ENCODE measurements around the gene SPDYE3. TPM values are rescaled to one million over a fixed set of nuclear protein-coding genes. Genes with fewer than 3 reads are reported as not detected.
"Not testable (repeated sequence)": the region's sequence is repeated elsewhere in the genome, so short reads cannot be mapped to it uniquely, and the experiment has no call there.

Gene SPDYE3
- total RNA-seq, 1 experiment from 2014 or later = not detected

DNA sequence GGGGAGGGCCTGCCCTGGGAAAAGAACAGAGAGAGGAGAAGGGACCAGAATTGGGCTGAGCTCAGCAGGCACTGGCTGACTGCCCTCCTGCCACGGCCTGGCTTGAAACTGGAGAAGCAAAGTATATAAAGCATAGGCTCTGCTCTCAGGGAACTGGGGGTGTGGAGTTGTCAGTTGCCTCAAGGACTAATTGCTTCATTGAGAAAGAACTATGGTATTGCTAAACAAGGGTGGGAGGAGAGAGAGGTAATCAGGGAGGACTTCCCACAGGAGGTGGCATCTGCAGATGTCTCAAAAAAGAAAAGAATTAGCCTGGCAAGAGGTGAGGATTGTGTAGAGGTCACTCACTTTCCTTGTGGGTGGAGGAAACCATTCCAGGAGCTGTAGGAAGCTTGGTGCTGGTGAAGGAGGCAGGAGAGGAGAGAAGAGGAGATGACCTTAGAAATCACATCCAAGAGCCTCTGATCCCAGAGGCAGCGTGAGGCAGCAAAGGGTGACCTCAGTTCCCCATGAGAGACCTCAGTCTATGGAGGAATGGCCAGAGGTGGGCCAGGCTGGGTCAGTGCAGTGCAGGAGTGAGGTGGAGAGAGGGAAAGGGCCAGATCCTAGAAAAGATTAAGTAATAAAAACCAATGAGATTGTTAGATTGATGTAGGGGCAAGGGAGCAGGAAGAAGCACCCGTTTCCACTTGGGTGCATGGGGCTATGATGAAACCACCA is 52.8 kb downstream of the SPDYE3 start:
- H3K4me1 ChIP-seq (ENCODE audit: control insufficient read depth, insufficient read depth, low read length) = no peaks in the 10 kb centered on the region
- TSS peak; percentile 31 for BruUV-seq (replicated peaks)
- TF ChIP-seq, protein P1, sequence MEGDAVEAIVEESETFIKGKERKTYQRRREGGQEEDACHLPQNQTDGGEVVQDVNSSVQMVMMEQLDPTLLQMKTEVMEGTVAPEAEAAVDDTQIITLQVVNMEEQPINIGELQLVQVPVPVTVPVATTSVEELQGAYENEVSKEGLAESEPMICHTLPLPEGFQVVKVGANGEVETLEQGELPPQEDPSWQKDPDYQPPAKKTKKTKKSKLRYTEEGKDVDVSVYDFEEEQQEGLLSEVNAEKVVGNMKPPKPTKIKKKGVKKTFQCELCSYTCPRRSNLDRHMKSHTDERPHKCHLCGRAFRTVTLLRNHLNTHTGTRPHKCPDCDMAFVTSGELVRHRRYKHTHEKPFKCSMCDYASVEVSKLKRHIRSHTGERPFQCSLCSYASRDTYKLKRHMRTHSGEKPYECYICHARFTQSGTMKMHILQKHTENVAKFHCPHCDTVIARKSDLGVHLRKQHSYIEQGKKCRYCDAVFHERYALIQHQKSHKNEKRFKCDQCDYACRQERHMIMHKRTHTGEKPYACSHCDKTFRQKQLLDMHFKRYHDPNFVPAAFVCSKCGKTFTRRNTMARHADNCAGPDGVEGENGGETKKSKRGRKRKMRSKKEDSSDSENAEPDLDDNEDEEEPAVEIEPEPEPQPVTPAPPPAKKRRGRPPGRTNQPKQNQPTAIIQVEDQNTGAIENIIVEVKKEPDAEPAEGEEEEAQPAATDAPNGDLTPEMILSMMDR (IDR thresholded peaks at IDR 0.05) = no peak
- TF ChIP-seq, protein P2, sequence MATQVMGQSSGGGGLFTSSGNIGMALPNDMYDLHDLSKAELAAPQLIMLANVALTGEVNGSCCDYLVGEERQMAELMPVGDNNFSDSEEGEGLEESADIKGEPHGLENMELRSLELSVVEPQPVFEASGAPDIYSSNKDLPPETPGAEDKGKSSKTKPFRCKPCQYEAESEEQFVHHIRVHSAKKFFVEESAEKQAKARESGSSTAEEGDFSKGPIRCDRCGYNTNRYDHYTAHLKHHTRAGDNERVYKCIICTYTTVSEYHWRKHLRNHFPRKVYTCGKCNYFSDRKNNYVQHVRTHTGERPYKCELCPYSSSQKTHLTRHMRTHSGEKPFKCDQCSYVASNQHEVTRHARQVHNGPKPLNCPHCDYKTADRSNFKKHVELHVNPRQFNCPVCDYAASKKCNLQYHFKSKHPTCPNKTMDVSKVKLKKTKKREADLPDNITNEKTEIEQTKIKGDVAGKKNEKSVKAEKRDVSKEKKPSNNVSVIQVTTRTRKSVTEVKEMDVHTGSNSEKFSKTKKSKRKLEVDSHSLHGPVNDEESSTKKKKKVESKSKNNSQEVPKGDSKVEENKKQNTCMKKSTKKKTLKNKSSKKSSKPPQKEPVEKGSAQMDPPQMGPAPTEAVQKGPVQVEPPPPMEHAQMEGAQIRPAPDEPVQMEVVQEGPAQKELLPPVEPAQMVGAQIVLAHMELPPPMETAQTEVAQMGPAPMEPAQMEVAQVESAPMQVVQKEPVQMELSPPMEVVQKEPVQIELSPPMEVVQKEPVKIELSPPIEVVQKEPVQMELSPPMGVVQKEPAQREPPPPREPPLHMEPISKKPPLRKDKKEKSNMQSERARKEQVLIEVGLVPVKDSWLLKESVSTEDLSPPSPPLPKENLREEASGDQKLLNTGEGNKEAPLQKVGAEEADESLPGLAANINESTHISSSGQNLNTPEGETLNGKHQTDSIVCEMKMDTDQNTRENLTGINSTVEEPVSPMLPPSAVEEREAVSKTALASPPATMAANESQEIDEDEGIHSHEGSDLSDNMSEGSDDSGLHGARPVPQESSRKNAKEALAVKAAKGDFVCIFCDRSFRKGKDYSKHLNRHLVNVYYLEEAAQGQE (IDR thresholded peaks at IDR 0.05; ENCODE audit: insufficient read depth in 1 of 2, low read depth in 2 of 2, low read length in 1 of 2) = no peak
- TF ChIP-seq POLR2AphosphoS5 (IDR thresholded peaks at IDR 0.05; ENCODE audit: low read depth, low read length) (no peak), TCF7L2 (IDR thresholded peaks at IDR 0.05; ENCODE audit: low read depth, low read length) (no peak), SIN3A (IDR thresholded peaks at IDR 0.05; ENCODE audit: borderline replicate concordance, insufficient read depth, low read depth, low read length) (no peak)
- no peaks in the 10 kb centered on the region for H3K9me3 ChIP-seq (ENCODE audit: control insufficient read depth, insufficient read depth, low read depth, low read length)
- in situ Hi-C loops (cut with HindIII; ENCODE audit: low pct_unique_long_range_greater_than_20kb, low sequenced_read_pairs) = no loop called here
- H3K27me3 ChIP-seq (ENCODE audit: control insufficient read depth, insufficient read depth, low read length) = no peaks in the 10 kb centered on the region
- intact Hi-C loops (cut with micrococcal nuclease; ENCODE audit: unreplicated experiment) = no loop called here
- H3K27ac ChIP-seq (ENCODE audit: low read length) = no peak overlapping the region
- ChIA-PET CTCF (interaction anchor here (0.9 kb wide), 1 partner anchor 47 kb away, joined by 3 read pairs; no protein-coding TSS in a partner anchor), POLR2A (interaction anchor here (0.6 kb wide), 1 partner anchor 724 kb away, joined by 3 read pairs; no protein-coding TSS in a partner anchor)
- ATAC-seq = no peak
- H3K4me3 ChIP-seq (ENCODE audit: low read depth in 2 of 2, low read length in 2 of 2) = no peak overlapping the region
- no peak for DNase-seq (ENCODE audit: low read depth, low spot score)
- peaks cover 7% of the 10 kb centered on the region; the same call in 1 of the 2 replicates for H3K36me3 ChIP-seq (ENCODE audit: control insufficient read depth, insufficient read depth, low read length)

DNA sequence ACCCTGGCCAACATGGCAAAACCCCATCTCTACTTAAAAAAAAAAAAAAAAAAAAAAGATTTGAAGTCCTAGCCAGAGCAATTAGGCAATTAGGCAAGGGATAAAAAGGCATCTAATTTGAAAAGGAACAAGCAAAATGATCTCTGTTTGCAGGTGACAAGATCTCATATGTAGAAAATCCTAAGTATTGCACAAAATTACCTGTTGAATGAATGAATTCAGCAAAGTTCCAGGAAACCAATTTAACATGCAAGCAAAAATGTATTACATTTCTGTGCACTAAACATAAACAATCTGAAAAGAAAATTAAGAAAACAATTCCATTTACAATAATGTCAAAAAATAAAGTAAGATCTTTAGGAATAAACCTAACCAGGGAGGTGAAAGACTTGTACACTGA is 55.6 kb downstream of the SPDYE3 start:
- H3K4me1 ChIP-seq (ENCODE audit: control insufficient read depth, insufficient read depth, low read length) = 0 out of 2 replicates have a peak, but pooled peaks cover 3% of the 10 kb centered on the region
- H3K9me3 ChIP-seq (ENCODE audit: control insufficient read depth, insufficient read depth, low read depth, low read length) = no peaks in the 10 kb centered on the region
- ChIA-PET POLR2A (no interaction called here), CTCF (no interaction called here)
- TF ChIP-seq, protein P2 (IDR thresholded peaks at IDR 0.05; ENCODE audit: insufficient read depth in 1 of 2, low read depth in 2 of 2, low read length in 1 of 2) = no peak
- TF ChIP-seq, protein P1 (IDR thresholded peaks at IDR 0.05) = no peak
- TF ChIP-seq POLR2AphosphoS5 (IDR thresholded peaks at IDR 0.05; ENCODE audit: low read depth, low read length) (no peak), TCF7L2 (IDR thresholded peaks at IDR 0.05; ENCODE audit: low read depth, low read length) (no peak), SIN3A (IDR thresholded peaks at IDR 0.05; ENCODE audit: borderline replicate concordance, insufficient read depth, low read depth, low read length) (no peak)
- in situ Hi-C loops (cut with HindIII; ENCODE audit: low pct_unique_long_range_greater_than_20kb, low sequenced_read_pairs) = no loop called here
- H3K36me3 ChIP-seq (ENCODE audit: control insufficient read depth, insufficient read depth, low read length) = peaks cover 7% of the 10 kb centered on the region; the same call in 1 of the 2 replicates
- no peaks in the 10 kb centered on the region for H3K27me3 ChIP-seq (ENCODE audit: control insufficient read depth, insufficient read depth, low read length)
- DNase-seq (ENCODE audit: low read depth, low spot score) (no peak), ATAC-seq (no peak)
- no peak overlapping the region for H3K27ac ChIP-seq (ENCODE audit: low read length)
- intact Hi-C loops (cut with micrococcal nuclease; ENCODE audit: unreplicated experiment) = no loop called here
- H3K4me3 ChIP-seq (ENCODE audit: low read depth in 2 of 2, low read length in 2 of 2) = no peak overlapping the region
- no TSS peak for BruUV-seq (replicated peaks)

DNA sequence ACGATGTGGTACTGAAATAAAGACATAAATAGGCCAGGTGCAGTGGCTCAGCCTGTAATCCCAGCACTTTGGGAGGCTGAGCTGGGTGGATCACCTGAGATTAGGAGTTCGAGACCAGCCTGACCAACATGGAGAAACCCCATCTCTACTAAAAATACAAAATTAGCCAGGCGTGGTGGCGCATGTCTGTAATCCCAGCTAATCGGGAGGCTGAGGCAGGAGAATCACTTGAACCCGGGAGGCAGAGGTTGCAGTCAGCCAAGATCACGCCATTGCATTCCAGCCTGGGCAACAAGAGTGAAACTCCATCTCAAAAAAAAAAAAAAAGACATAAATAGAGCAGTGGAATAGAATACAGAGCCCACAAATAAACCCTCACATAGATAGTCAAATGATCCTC is 56.3 kb downstream of the SPDYE3 start:
- in situ Hi-C loops (cut with HindIII; ENCODE audit: low pct_unique_long_range_greater_than_20kb, low sequenced_read_pairs); ATAC-seq; DNase-seq (ENCODE audit: low read depth, low spot score); H3K27me3 ChIP-seq (ENCODE audit: control insufficient read depth, insufficient read depth, low read length); POLR2A ChIA-PET; H3K27ac ChIP-seq (ENCODE audit: low read length); H3K9me3 ChIP-seq (ENCODE audit: control insufficient read depth, insufficient read depth, low read depth, low read length); intact Hi-C loops (cut with micrococcal nuclease; ENCODE audit: unreplicated experiment); BruUV-seq (replicated peaks); H3K4me1 ChIP-seq (ENCODE audit: control insufficient read depth, insufficient read depth, low read length); H3K36me3 ChIP-seq (ENCODE audit: control insufficient read depth, insufficient read depth, low read length); H3K4me3 ChIP-seq (ENCODE audit: low read depth in 2 of 2, low read length in 2 of 2); CTCF ChIA-PET: not testable (repeated sequence)
